NCI-H82 treated with DMSO at 0.1 percent for 48 hours (cell line): ENCODE data around the gene WDR72.

ENCODE experiments used
- DNase-seq: peaks from one replicate; lab custom pipeline; 2025; ENCODE audit not compliant: unreplicated experiment; lab: John Stamatoyannopoulos, UW

The WDR72 gene

DNA sequence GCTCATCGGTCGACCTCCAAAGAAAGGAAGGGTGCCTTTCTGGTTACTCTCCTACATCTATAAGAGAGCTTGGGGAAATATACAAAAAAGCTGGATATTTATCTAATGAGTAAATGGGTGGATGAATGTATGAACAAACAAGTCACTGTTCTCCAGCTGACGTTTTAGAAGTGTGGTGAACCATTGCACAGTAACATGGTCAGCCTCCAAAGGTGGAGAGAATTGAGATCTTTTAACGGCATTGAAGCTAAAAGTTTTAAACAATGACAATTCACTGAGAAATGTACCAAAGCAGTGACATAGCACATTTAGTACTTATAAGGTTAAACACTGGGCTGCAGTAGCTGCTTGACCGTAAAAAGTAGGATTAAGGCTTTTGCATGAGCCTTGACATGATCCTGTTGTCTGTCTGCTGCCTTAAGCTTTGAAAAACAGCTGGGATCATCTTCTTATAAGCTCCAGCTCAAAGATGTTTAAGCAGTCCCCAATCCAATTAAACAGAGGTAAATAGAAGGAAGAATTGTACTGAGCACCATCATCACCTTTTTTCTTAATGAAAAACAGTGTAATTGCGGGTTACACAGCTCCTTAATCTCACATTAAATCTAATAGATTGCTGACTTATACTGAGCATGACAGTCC lies 222.9 kb downstream of the WDR72 start:
- DNase-seq: peak; percentile 99

DNA sequence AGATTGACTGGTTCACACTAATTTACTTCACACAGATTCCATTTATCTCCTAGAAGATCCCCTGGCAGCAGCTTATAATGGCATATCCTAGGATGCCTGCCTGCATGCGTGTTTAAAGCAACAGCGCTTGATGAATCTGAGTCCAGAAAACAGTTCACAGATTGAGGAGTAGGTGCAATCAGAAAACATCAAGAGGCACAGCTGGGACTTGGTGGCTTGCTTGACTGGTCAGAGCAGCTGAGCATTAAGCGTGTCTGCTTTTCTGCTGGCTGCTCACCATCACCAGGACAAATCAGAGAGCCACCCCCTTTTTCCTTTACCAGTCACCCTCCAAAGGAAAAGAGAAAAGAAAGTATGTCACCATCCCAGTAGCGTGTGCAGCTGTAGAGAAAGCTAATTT lies 223.6 kb downstream of the WDR72 start:
- DNase-seq: peak; percentile 38

DNA sequence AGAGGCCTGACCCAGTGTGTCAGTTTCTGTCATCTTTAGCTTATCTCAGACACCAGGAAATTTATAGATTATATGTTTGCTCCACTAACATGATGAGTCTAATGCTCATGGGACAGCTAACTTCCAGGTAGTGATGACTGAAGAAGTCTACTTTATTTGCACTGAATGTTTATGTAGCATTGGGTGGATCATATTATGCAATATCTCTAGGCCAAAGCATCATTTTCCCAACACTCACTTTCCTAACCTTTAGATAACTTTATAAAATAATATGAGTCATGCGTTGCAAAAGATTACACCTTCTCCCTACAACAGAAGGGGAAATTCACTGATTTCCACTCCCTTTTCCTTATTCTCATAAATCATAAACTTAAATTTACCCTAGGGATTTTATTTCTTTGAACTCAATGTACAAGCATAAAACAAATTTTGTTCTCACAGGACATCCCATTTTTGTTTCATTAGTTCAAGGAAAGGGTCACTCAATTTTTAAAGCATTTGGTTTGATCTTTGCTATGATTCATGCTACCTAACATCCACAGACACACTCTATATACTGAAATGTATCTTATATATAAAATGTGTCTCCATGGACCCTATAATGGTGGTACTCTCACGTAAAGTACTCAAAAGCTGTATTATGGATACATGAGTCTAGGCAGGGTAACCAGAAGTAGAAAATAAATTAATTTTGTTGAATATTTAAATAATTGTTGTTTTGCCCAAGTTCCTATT lies 225.2 kb downstream of the WDR72 start:
- no peak for DNase-seq

DNA sequence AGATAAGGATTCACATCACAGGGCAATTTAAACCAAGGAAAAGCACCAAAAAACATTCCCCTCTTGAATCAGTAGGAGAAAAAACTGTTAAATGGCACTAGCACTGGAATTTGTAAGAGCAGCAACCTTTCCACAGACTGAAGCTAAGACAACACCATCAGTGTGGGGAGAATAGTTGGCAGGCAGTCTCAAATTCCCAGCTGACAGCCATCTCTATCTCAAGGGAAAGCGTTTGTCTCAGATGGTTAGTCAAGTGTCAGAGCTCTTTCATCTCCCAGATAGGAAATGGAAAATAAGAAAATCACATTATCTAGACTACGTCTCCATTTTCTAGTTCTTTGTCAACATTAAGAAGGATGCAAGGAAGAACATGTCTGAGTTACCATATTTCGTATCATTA lies 228.7 kb downstream of the WDR72 start:
- no peak for DNase-seq

DNA sequence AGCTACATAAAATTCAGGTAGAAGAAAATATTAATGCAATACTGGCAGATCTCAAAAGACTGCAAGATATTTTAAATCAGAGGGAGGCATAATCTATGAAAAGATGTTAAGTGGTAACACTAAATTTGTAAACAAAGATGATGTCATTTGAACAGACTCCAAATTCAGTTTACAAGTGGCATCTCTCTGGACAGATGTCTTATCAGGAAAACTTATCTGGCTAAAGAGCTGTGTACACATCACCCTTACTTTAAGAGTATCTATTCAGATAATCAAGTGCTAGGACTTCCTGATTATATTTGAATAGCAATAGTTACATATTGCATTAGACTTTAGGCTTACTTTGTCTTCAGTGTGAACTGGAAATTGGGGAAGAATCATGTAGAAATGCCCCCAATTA lies 231.5 kb downstream of the WDR72 start:
- no peak for DNase-seq

DNA sequence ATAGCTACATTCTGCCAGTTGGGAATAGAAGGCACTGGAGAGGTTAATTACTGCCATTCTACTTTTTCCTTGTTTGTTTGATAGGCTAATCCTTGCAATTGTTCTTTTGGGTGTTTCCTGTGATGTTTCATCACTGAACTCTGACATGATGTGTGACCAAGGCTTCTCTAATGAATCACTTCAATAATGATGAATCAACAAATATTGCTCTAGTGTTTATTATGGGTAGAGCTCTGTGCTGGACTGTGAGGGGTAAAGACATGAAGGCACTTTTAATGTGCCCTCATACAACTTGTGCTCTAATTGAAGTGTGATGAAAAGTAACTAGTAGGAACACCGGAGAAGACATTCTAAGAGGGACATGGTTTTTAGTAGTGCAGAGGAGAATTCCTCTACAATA lies 233.6 kb downstream of the WDR72 start:
- no peak for DNase-seq

DNA sequence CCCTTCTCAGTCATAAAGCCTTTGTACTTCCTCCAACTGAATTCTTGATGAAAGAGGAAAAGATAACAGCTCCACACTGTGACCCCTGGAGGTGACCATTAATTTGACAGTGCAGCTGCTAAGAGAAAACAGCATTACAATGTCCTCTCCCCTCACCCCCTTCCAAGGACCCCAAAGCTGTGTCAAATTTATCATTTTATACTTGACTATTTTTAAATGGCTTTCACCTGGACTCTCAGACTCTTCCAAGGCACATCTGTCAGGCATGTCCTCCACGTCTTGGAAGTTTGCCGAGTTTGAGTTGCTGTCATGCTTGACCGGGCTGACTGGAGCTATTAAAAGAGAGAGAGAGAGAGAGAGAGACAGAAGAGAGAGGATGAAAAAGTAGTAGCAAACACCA lies 236.5 kb downstream of the WDR72 start:
- DNase-seq: peak; percentile 20

DNA sequence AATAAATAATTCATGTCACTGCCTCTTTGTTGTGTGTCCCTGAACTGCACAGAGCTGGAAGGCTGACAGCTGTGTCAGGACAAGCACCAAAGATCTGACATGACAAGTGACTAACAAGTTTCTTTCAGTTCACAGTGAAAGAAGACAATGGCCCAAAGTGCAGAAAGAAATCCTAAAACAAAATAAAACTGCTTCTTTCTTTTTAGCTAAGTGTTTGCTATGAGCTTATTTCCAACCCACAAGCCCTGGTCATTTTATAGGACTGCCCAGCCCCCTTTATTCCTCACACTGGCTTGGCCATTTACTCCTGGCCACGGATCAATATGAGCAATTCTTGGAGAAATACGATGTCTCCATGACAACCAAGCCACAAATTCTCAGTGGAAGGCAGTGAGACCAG lies 238.5 kb downstream of the WDR72 start:
- DNase-seq: no peak

DNA sequence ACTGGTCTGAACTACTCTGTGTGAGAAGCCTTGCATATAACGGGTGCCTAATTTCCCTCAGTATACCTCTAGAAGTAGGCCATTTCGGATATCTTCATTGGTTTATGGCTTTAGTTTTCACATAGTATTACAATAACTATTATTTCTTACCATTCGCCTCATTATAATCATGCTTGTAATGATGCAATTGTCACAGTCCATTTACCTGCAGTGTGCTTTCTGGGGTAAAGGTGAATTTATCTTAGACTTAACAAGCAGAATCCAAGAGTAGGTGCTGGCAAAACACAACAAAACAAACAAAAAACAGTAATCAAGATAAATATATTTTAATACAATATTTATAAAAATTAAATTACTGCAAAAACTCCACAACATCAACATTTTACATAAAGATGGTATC lies 246.0 kb downstream of the WDR72 start:
- no peak for DNase-seq

DNA sequence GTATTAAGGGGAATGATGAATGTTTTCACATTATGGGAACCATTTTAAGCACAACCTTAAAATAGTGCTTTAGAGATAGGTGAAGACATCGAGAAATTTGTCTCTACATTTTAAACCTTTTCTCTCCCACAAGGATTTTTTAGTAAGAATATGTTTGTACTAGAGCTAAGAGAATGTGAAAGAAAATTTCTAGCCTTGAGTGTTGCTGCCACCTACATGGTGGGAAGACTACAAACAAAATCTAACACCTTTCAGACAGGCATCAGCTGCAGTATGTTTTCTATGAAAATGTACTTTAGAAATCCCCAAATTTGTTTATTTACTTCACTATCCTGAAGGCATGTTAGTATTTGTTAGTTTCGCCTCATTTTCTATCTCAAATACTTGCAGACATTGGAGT lies 247.4 kb downstream of the WDR72 start:
- DNase-seq: no peak

DNA sequence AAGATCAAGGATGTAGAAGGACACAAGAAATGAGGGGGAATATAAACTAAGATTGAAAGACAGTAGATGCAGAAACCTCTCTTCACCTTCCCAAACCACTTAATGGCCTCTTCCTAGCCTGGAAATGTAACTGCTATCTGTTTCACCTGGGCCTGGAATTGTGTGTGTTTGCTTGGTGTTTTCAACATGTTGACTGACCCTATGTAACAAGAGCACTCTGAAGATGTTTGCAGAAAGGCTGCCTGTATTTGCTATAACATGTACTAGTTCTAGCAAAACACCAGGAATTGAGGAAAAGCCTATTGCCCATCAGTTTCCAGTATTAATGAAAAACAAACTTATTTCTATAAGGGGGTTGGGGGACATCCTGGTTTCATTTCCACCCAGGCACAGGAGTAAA lies 248.3 kb downstream of the WDR72 start:
- DNase-seq: no peak

DNA sequence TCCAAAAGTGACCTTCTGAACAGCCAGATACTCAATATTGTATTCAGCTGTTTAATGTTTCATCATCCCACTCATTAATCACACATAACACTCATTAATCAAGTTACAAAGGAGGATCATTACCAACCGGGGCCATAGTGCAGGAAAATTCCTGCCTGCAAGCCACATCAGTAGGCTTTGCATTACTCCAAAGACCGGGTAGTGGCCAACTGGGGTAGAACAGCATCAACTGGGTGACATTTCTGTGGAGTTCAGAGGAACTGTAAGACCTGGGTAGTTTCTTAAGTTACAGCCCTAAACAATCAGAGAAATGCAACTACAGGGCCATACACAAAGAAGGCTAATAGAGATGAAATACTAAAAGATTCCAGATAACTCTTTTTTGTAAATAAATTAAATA lies 253.1 kb downstream of the WDR72 start:
- DNase-seq: no peak

DNA sequence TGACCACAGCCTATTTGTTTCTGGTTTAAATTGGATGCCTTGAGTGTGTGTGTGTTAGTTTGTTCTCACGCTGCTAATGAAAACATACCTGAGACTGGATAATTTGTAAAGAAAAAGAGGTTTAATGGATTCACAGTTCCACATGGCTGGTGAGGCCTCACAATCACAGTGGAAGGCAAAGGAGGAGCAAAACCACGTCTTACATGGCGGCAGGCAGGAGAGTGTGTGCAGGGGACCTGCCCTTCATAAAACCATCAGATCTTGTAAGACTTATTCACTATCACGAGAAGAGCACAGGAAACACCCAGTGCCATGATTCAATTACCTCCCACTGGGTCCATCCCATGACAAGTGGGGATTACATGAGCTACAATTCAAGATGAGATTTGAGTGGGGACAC lies 260.5 kb downstream of the WDR72 start:
- DNase-seq: no peak

DNA sequence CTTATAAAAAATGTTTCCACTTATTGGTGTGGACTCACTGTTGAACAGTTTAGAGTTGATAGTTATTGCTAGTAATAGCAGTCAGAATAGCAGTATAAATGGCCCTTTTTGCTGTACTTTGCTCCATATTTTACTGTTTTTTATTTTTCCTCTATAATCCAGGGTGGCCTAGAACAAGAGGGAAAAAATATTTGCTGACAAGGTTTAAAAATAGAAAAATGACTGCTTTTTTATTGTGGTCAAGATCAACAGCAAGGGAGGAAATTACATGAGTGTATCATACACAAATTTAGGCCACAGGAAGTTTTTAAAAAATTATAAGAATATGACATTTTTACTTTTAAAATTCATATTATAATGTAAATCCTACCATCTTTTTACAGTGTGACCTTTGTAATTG lies 269.1 kb downstream of the WDR72 start:
- DNase-seq: no peak

DNA sequence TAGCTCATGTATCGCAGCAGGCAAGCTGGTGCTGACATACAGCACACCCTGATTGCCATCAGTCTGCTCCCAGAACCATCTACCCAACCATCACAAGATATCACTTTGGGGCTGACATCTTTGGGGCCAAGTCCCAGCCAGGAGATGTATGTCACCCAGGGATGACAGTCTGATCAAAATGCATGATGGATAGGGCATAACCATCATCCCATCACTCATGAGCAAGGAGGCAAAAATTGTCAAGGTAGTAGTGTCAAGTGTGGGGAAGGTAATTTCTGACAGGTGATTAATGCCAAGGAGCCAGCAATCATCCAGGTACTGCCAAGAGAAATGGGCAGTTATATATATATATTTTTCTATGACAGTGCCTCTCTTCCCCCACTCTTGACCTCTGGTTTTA lies 277.4 kb downstream of the WDR72 start:
- DNase-seq: no peak

DNA sequence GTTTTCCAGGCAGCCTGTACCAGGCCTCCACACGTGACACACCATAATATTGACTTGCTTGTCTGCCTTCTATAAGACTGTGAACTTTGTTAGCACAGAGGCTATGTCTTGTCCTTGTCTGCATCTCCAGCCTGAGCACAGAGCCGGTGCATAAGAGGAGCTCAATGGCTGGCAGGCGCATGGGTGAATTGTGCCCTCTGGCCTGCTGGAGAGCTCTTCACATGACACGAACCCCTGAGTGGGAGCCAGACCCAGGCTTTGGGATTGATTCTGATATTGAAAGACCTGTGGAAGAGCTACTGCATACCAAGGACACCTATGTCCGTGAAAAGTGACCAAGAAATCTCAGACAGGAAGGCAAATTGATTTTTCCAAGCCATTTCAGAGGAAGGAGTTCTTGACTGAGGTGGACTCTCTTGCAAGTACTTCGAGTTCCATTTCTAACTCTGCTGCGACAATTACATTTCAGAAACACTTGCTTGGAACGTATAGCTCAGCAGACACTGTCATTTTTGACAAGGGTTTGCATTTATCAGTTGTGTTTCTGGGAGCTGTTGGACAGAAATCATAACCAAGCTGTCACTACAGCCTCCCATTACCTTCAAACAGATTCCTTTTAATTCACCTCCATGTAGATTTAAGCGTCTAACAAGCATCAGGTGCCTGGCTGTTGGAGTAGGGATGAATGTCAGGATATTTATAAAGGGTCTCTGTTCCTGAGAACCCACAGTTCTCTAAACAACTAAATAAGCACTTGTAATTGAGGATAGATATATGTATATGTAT lies 281.3 kb downstream of the WDR72 start:
- no peak for DNase-seq

DNA sequence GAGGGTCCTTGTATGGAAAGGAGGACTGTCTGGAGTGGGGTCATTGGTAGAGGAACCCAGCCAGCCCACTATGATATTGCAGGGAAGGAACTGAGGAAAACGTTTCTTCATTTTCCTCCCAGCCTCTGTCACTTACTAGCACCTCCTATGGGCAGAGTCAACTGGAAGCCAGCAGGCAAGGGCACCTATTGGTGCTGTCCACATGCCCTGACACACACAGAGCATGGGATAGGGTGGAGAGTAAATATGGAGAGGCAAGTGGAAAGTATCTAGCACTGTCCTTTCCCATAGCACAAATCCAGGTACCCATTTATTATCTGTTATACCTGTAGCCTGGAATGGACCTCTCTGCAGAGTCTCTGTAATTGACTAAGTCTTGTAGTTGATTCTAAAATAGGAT lies 285.6 kb downstream of the WDR72 start:
- no peak for DNase-seq

DNA sequence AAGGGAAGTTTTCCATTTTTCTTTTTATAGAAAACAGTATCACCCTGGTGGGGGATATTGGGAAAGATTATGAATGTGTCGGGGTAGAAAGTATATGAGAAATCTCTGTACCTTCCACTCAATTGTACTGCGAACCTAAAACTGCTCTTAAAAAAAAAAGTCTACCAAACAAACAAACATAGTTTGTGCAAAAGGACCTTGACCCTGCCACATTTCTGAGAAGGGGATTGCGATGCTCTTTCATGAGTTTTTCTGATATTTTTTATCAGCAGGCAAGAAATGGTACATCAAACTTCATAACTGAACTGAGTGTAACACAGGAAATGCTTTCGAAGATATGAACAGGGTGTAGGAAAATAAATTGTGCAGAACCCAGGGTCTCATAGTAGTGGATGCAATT lies 286.0 kb downstream of the WDR72 start:
- no peak for DNase-seq

DNA sequence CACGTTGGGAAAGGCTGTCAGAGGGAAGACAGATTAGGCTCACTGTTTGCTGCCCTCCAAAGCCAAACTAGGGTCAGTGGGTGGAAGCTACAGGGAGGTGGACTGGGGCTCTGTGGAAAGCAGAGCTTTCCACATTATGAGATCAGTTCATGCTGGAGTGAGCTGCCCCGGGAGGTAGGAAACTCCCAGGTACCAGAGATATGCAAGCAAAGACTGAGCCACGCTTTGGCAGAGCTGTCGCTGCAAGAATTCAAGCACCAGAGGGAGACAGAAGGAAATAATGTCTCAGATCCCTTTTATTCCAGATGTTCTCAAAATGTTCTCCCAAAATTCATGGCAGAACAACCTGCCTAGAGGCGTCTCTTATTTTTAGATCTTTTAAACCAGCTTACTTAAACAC lies 286.6 kb downstream of the WDR72 start:
- no peak for DNase-seq

DNA sequence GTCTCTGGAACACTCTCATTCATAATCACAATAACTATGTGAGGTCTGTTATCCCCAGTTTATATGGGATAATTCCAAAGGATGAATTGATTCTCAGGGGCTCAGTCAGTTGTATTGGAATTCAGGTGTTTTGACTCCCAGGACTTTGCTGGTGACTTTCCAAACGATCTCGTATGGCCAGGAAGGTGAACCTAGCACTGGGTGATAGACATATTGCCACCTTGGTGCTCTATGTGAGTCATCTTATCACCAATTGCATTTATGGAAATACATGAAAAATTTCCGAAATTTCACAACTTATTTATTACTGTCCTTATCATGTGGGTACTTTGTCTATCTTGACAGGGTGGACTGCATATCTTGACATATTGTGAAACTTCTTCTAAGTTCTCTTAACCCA lies 287.3 kb downstream of the WDR72 start:
- no peak for DNase-seq

DNA sequence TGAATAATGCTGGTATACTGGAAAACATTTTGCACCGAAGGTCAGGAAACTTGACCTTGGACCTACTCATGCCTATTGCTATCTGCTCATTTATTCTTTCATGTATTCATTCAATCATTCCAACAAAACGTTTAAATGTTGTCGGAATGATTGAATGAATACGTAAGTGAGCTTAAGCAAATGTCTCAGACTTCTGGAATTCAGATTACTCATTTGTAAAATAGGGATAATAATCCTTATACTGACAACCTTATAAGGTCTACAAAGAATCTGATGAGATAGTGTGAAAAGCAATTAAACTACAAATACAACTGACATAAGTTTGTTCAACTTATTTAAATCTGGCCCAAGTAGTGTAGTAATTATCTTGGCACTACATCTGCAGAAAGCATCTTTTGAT lies 288.7 kb downstream of the WDR72 start:
- DNase-seq: no peak

DNA sequence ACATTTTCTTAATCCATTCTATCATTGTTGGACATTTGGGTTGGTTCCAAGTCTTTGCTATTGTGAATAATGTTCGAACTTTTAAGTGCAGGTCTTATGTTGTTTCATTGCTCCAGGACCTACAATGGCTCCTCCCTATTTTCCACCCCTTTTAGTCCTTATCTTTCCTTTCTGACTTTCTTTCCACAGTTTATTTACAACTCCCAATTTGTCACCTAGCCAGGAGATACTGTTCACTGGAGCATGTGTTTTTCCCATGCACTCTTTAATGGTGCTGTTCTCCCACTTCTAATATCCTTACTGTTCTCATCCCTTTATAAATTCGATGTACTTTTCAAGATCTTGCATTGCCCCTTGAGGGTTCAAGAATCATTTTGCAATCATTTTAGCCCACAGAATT lies 290.0 kb downstream of the WDR72 start:
- no peak for DNase-seq
